Measurements from ENCODE around the gene ACTRT3. TPM values are rescaled to one million over a fixed set of nuclear protein-coding genes. Genes with fewer than 3 reads are reported as not detected.

Gene ACTRT3
- total RNA-seq, 4 donors from 2014 or later: 2.0 to 3.3 (median 3.0) TPM

DNA sequence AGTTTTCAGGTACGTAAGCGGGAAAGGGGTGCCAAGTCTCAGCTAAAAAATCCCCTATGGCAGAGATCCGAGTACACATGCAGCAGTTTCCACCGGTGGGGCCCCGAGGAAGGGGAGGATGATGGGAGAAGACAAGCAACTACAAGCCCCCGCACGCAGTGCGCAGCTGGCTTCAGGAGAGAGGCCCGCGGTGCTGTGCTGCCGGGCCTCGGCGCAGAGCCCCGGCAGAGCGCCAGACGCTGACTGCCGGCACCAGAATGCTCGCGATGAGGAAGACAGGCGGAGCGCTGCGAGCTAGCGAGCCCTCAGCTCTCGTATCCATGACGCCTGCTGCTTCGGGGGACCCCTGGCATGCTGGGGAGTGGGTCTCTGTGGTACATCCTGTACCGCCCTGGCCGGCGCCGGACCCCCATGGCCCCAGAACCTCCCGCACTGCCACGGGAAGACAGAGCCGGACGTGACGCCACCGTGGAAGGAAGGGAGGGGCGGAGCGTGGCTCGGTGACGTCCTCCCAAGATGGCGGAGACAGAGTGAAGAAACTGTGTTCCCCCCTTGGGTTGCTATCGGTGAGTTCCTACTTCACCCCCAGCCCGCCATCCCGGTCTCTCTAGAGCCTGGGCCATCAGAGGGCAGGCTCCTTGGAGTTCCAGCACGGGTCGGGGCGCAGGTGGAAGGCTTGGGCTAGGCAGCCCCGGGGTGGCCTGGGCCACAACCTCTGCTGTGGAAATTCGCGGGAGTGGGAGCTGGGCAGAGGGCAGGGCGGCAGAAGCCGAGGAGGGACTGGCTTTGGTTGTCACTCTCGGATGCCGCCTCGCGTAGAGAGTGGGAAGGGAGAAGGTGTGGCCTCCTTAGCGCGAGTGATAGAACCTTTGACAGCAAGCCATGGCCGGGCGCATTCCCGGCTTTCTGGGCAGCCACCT lies 3.8 kb upstream of the ACTRT3 start, which contains the start of gene MYNN:
MYNN (plus strand) TSS at position 500 of the 920 bp plus-strand sequence. CDS start 900 bp downstream, outside the sequence.
- no peaks in the 10 kb centered on the region for H3K9me3 ChIP-seq

DNA sequence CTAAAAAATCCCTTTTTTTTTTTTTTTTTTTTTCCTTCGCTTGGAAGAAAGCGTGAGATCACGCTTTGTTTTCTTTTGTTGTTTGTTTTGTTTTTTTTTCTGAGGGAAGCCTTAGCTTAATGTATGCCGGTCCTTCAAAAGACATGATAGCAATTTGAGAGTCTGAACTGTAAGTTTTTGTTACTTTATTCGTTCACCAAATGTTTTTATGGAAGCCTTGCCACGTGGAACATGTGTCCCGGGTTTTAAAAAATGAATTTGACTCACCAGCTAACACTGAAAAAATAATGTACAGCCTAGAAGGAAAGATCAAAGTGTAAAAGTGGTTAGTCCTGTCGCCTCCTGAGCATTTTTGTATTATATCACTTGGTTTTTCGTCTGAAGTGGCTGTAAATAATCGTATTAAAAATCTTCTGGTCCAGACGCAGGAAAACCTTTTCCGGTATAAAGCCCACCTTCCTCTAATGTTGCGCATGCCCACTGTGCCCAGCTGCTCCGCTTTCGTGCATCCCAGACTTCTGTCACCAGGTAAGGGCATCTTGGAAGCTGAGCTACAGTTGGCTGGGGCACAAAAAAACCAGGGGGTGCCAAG lies 3.0 kb upstream of the ACTRT3 start:
- Histone ChIP-seq H3K4me3 (replicated peaks in 1 of 3) (peak overlapping the region; percentile 75 to 89 (median 81)), H3K36me3 (peaks cover 0 to 8% of the 10 kb centered on the region in 2 donors), H3K4me1 (peaks cover 3 to 22% of the 10 kb centered on the region in 2 donors), H3K27ac (peak overlapping the region; percentile 91 to 99 (median 99)), H3K27me3 (no peaks in the 10 kb centered on the region), H3K9me3 (no peaks in the 10 kb centered on the region)
- peak; percentile 86 to 87 for DNase-seq
- WGBS, 2 donors: 1% methylated on average over 15 of the region's 15 CpGs
- intact Hi-C loops (cut with DNase I): no loop called here
- TF ChIP-seq, protein P1, sequence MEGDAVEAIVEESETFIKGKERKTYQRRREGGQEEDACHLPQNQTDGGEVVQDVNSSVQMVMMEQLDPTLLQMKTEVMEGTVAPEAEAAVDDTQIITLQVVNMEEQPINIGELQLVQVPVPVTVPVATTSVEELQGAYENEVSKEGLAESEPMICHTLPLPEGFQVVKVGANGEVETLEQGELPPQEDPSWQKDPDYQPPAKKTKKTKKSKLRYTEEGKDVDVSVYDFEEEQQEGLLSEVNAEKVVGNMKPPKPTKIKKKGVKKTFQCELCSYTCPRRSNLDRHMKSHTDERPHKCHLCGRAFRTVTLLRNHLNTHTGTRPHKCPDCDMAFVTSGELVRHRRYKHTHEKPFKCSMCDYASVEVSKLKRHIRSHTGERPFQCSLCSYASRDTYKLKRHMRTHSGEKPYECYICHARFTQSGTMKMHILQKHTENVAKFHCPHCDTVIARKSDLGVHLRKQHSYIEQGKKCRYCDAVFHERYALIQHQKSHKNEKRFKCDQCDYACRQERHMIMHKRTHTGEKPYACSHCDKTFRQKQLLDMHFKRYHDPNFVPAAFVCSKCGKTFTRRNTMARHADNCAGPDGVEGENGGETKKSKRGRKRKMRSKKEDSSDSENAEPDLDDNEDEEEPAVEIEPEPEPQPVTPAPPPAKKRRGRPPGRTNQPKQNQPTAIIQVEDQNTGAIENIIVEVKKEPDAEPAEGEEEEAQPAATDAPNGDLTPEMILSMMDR (IDR thresholded peaks at IDR 0.05): no peak
- no peak for TF ChIP-seq POLR2A (IDR thresholded peaks at IDR 0.05)

More for the DNA sequence above, 3.8 kb upstream of the ACTRT3 start, which contains the start of gene MYNN:
- peak; percentile 92 to 98 for TF ChIP-seq POLR2A (IDR thresholded peaks at IDR 0.05)
- TF ChIP-seq, protein P1 (IDR thresholded peaks at IDR 0.05): peak in 1 of 6 experiments; percentile 15
- Histone ChIP-seq H3K4me3 (replicated peaks in 1 of 3) (peak within 1 kb of the TSS; percentile 75 to 89 (median 81)), H3K27me3 (no peaks in the 10 kb centered on the region), H3K36me3 (peaks cover 0 to 8% of the 10 kb centered on the region in 2 donors), H3K4me1 (peaks cover 3 to 22% of the 10 kb centered on the region in 2 donors), H3K27ac (peak within 1 kb of the TSS; percentile 91 to 99 (median 99))
- WGBS, 2 donors: 1% methylated on average over 24 to 31 of the region's 61 CpGs
- intact Hi-C loops (cut with DNase I): no loop called here
- DNase-seq: peak; percentile 93 to 94

DNA sequence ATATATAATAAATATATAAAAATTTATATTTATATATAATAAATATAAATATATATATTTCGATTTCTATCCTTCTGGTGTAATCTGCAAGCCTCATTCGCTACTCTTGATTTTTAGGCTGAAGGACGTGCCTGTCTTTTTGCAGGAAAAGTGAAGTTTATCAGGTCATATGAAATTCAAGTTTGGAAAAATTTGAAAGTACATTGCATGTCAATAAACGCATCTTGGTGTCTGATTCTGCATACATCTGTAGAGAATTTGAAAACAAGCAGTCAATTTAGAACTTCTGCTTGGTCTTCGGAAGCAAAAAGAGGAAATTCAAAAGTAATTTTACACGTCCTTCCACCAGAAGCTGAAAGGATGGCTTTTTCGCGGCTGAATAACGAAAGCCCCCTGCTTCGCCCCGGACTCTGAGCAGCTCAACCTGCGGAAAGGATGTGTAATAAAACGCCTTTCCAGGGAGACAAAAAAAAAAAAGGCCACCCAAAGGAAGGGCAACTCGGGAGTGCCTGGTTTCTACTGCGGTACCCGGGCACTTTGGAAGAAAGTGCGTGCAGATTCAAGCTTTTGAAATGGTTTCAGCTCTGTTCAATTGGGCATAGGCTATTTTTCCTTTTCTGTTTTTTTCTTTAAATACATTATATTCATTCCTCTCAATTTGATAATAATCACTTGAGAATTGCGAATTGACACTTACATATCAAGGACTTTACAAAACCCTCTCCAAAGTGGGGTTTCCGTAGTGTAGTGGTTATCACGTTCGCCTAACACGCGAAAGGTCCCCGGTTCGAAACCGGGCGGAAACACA lies 2.3 kb upstream of the ACTRT3 start:
- peak overlapping the region in 2 of 3 donors; percentile 61 to 89 for H3K4me3 ChIP-seq (replicated peaks in 1 of 3)
- H3K36me3 ChIP-seq: peaks cover 0 to 5% of the 10 kb centered on the region in 2 donors
- H3K27ac ChIP-seq: peak overlapping the region; percentile 91 to 99 (median 99)
- intact Hi-C loops (cut with DNase I): no loop called here
- H3K27me3 ChIP-seq: no peaks in the 10 kb centered on the region
- 1% methylated on average over 27 of the region's 27 CpGs for WGBS, 2 donors
- no peaks in the 10 kb centered on the region for H3K9me3 ChIP-seq
- peaks cover 3 to 22% of the 10 kb centered on the region in 2 donors for H3K4me1 ChIP-seq
- DNase-seq: peak; percentile 48 to 53
- TF ChIP-seq POLR2A (IDR thresholded peaks at IDR 0.05): no peak
- TF ChIP-seq, protein P1 (IDR thresholded peaks at IDR 0.05): no peak

DNA sequence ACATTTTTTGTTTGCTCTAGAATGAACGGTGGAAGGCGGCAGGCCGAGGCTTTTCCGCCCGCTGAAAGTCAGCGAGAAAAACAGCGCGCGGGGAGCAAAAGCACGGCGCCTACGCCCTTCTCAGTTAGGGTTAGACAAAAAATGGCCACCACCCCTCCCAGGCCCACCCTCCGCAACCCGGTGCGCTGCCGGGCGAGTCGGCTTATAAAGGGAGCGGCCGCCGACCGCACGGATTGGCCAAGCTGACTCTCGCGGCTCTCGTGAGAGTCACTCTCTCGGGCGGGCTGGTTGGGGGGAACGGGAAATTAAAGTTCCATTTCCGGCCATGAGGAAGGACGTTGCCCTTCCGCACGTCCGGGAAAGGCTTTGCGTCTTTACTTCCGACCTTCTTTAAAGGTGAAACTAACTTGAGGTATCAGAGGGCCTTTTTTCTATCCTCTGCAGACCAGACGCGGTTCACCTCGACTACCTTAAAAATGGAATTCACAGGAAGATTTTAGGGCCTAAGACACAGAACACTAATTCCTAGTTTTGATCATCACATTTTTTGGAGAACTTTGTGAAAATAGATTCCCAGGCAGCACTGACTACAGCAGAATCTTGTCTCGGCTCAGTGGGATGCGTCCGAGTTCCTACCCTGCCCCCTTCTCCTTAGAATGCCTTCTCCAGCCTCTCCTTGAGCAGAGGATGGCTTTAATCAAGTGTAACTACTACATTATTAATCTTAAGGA lies 4.3 kb downstream of the ACTRT3 start, which contains the start of gene TERC:
TERC (minus strand) TSS at position 179 of the 731 bp plus-strand sequence.
- DNase-seq: peak; percentile 94 to 96
- TF ChIP-seq, protein P1 (IDR thresholded peaks at IDR 0.05): no peak
- peak; percentile 73 to 95 for TF ChIP-seq POLR2A (IDR thresholded peaks at IDR 0.05)
- intact Hi-C loops (cut with DNase I): no loop called here
- peaks cover 6 to 11% of the 10 kb centered on the region in 2 donors for H3K4me1 ChIP-seq
- H3K9me3 ChIP-seq: no peaks in the 10 kb centered on the region
- H3K27me3 ChIP-seq: no peaks in the 10 kb centered on the region
- peak within 1 kb of the TSS; percentile 30 to 96 (median 75) for H3K4me3 ChIP-seq (replicated peaks in 1 of 3)
- 5% methylated on average over 41 to 42 of the region's 42 CpGs for WGBS, 2 donors
- H3K27ac ChIP-seq: peak within 1 kb of the TSS; percentile 96 to 99 (median 98)
- no peaks in the 10 kb centered on the region for H3K36me3 ChIP-seq

Data from thyroid gland (tissue), 4 donors.